H9 (cell line): Measurements from ENCODE around the gene DTNBP1. TPM values are rescaled to one million over a fixed set of nuclear protein-coding genes. Genes with fewer than 3 reads are reported as not detected.

Experiments used
- DNase-seq: peaks from one replicate; pipeline ENCODE4 v3.0.0-alpha.2; 2017
- H2AFZ ChIP-seq: one replicate; pipeline ENCODE4 v1.6.1; 2013; ENCODE audit warnings: mild to moderate bottlenecking, low read length, control low read depth, moderate library complexity
- H2AK5ac ChIP-seq: 2 replicates; pipeline ENCODE4 v1.6.1; 2013; ENCODE audit warnings: low read length, control low read depth, mixed read lengths; ENCODE audit not compliant: insufficient read length
- H2BK120ac ChIP-seq: one replicate; pipeline ENCODE4 v1.6.1; 2013; ENCODE audit warnings: low read depth, mild to moderate bottlenecking, low read length, control low read depth, inconsistent platforms; ENCODE audit not compliant: poor library complexity, severe bottlenecking
- H2BK12ac ChIP-seq: 2 replicates; pipeline ENCODE4 v1.6.1; 2013; ENCODE audit warnings: low read length, control low read depth, mixed read lengths, low read depth; ENCODE audit not compliant: insufficient read length
- H2BK15ac ChIP-seq: 2 replicates; pipeline ENCODE4 v1.6.1; 2013; ENCODE audit warnings: low read depth, low read length, control low read depth
- H2BK20ac ChIP-seq: one replicate; pipeline ENCODE4 v1.6.1; 2013; ENCODE audit warnings: low read depth, mild to moderate bottlenecking, low read length, control low read depth, inconsistent platforms; ENCODE audit not compliant: poor library complexity, severe bottlenecking
- H2BK5ac ChIP-seq: 2 replicates; pipeline ENCODE4 v1.6.1; 2013; ENCODE audit warnings: low read length, control low read depth, mixed read lengths; ENCODE audit not compliant: insufficient read length
- H3K14ac ChIP-seq: 2 replicates; pipeline ENCODE4 v1.6.1; 2013; ENCODE audit warnings: low read length, control low read depth; ENCODE audit not compliant: insufficient read depth
- H3K18ac ChIP-seq: 2 replicates; pipeline ENCODE4 v1.6.1; 2013; ENCODE audit warnings: low read depth, mild to moderate bottlenecking, mixed read lengths, low read length, control low read depth; ENCODE audit not compliant: insufficient read length
- H3K23ac ChIP-seq: 2 replicates; pipeline ENCODE4 v1.6.1; 2013; ENCODE audit warnings: low read length, control low read depth, mixed read lengths, low read depth; ENCODE audit not compliant: insufficient read length
- H3K23me2 ChIP-seq: 2 replicates; pipeline ENCODE4 v1.6.1; 2013; ENCODE audit warnings: low read depth, mild to moderate bottlenecking, mixed read lengths, low read length, control low read depth; ENCODE audit not compliant: insufficient read length, poor library complexity, severe bottlenecking
- H3K27ac ChIP-seq: 2 replicates; pipeline ENCODE4 v1.5.1; 2013; ENCODE audit warnings: low read length, control low read depth, mixed read lengths, low read depth; ENCODE audit not compliant: insufficient read length
- H3K27me3 ChIP-seq: 2 replicates; pipeline ENCODE4 v1.6.1; 2013; ENCODE audit warnings: low read length, control low read depth, inconsistent platforms; ENCODE audit not compliant: insufficient read depth
- H3K4ac ChIP-seq: 2 replicates; pipeline ENCODE4 v1.6.1; 2013; ENCODE audit warnings: low read depth, mild to moderate bottlenecking, control low read depth, inconsistent platforms, low read length, moderate library complexity
- H3K4me1 ChIP-seq: 2 replicates; pipeline ENCODE4 v1.6.1; 2013; ENCODE audit warnings: low read length, control low read depth, inconsistent platforms; ENCODE audit not compliant: insufficient read depth
- H3K4me2 ChIP-seq: 2 replicates; pipeline ENCODE4 v1.6.1; 2013; ENCODE audit warnings: low read length, control low read depth, mixed read lengths; ENCODE audit not compliant: insufficient read length, insufficient read depth
- H3K56ac ChIP-seq: 2 replicates; pipeline ENCODE4 v1.6.1; 2013; ENCODE audit warnings: low read depth, mild to moderate bottlenecking, mixed read lengths, low read length, control low read depth; ENCODE audit not compliant: insufficient read length
- H3K79me1 ChIP-seq: 2 replicates; pipeline ENCODE4 v1.6.1; 2013; ENCODE audit warnings: low read depth, mild to moderate bottlenecking, moderate library complexity, low read length, control low read depth, inconsistent platforms; ENCODE audit not compliant: insufficient read depth, poor library complexity, severe bottlenecking
- H3K79me2 ChIP-seq: 2 replicates; pipeline ENCODE4 v1.6.1; 2013; ENCODE audit warnings: low read length, control low read depth, inconsistent platforms; ENCODE audit not compliant: insufficient read depth
- H3K9ac ChIP-seq: 2 replicates; pipeline ENCODE4 v1.6.1; 2013; ENCODE audit warnings: low read length, control low read depth, mixed read lengths; ENCODE audit not compliant: insufficient read length; ENCODE audit errors: extremely low read depth
- H3K9me3 ChIP-seq: one replicate; pipeline ENCODE4 v1.6.1; 2013; ENCODE audit warnings: low read depth, low read length, inconsistent platforms; ENCODE audit not compliant: control insufficient read depth
- H3T11ph ChIP-seq: one replicate; pipeline ENCODE4 v1.6.1; 2013; ENCODE audit warnings: mild to moderate bottlenecking, low read length, control low read depth, inconsistent platforms
- H4K20me1 ChIP-seq: one replicate; pipeline ENCODE4 v1.6.1; 2013; ENCODE audit not compliant: control insufficient read depth, insufficient read length, insufficient read depth
- H4K5ac ChIP-seq: 2 replicates; pipeline ENCODE4 v1.6.1; 2013; ENCODE audit warnings: low read depth, mild to moderate bottlenecking, mixed read lengths, low read length, control low read depth; ENCODE audit not compliant: insufficient read length
- H4K8ac ChIP-seq: replicated peaks from 2 replicates; pipeline ENCODE4 v1.6.1; 2013; ENCODE audit warnings: low read length, control low read depth, mixed read lengths, low read depth; ENCODE audit not compliant: insufficient read length
- H4K91ac ChIP-seq: 2 replicates; pipeline ENCODE4 v1.6.1; 2013; ENCODE audit warnings: low read depth, mild to moderate bottlenecking, moderate library complexity, mixed read lengths, low read length, control low read depth; ENCODE audit not compliant: insufficient read length
- H3K27ac Mint-ChIP-seq, 3 experiments: 2 replicates in 2 of 3; 3 replicates in 1 of 3; pipeline ENCODE4 v1.8.0; 2020 to 2021; ENCODE audit warnings: mixed read lengths in 3 of 3, mild to moderate bottlenecking in 1 of 3, moderate library complexity in 1 of 3
- H3K27me3 Mint-ChIP-seq: 2 replicates; pipeline ENCODE4 v1.8.0; 2021; ENCODE audit warnings: low read depth, mild to moderate bottlenecking, moderate library complexity, mixed read lengths
- H3K36me3 Mint-ChIP-seq, 3 experiments: 2 replicates in 2 of 3; 3 replicates in 1 of 3; pipeline ENCODE4 v1.8.0; 2020 to 2021; ENCODE audit warnings: low read depth in 3 of 3, mixed read lengths in 3 of 3; ENCODE audit not compliant: insufficient read depth in 1 of 3
- H3K4me1 Mint-ChIP-seq, 2 experiments: 2 replicates each; pipeline ENCODE4 v1.8.0; 2020; ENCODE audit warnings: mixed read lengths in 2 of 2
- H3K4me3 Mint-ChIP-seq, 2 experiments: 2 replicates in 1 of 2; 3 replicates in 1 of 2; pipeline ENCODE4 v1.8.0; 2020 to 2021; ENCODE audit warnings: mild to moderate bottlenecking in 2 of 2, mixed read lengths in 2 of 2, moderate library complexity in 1 of 2
- H3K9me3 Mint-ChIP-seq, 2 experiments: 2 replicates in 1 of 2; 3 replicates in 1 of 2; pipeline ENCODE4 v1.8.0; 2020; ENCODE audit warnings: mild to moderate bottlenecking in 2 of 2, mixed read lengths in 2 of 2, moderate library complexity in 1 of 2
- CTCF ChIP-seq: fragments of 200-600 bp; sonication (generic); conservative IDR thresholded peaks from 3 replicates; pipeline ENCODE4 v1.8.0; 2021; ENCODE audit warnings: antibody characterized with exemption, mild to moderate bottlenecking
- WGBS: extraction: QIAGEN DNeasy Blood & Tissue Kit; methylation state at CpG from one replicate; pipeline ENCODE4 v1.1.7; 2013; ENCODE audit warnings: missing lambda C conversion rate, low lambda C conversion rate, mixed read lengths; ENCODE audit not compliant: insufficient read length; ENCODE audit errors: extremely low coverage; 5-methylcytosine and 5-hydroxymethylcytosine counted together
- total RNA-seq: library from RNA; stranded (reverse); gene quantifications from 2 replicates; pipeline ENCODE4 v1.2.1, GENCODE V29; 2021

The DTNBP1 gene
- total RNA-seq, 1 experiment from 2014 or later, result 12.9 TPM

- no peak overlapping the region for H2BK120ac ChIP-seq
- H3K79me2 ChIP-seq, result no peaks in the 10 kb centered on the region
- H3K9me3 Mint-ChIP-seq, result peaks cover 0 to 9% of the 10 kb centered on the region in 2 experiments; a peak in 2 of 5 replicates
- DNase-seq, result no peak
- WGBS, result no CpG with 5 or more reads among the region's 4 CpGs
- no peaks in the 10 kb centered on the region for H3K9me3 ChIP-seq
- no peak overlapping the region for H2BK5ac ChIP-seq
- TF ChIP-seq CTCF, result no peak
- H4K20me1 ChIP-seq, result no peaks in the 10 kb centered on the region
- no peak overlapping the region for H3K27ac ChIP-seq
- no peaks in the 10 kb centered on the region for H3K23me2 ChIP-seq
- no peaks in the 10 kb centered on the region for H3K79me1 ChIP-seq
- no peak overlapping the region for H3K56ac ChIP-seq
- H2AFZ ChIP-seq, result no peak overlapping the region
- H3K4me1 Mint-ChIP-seq, result peaks cover 47 to 61% of the 10 kb centered on the region in 2 experiments
- H3K27me3 ChIP-seq, result no peaks in the 10 kb centered on the region
- no peak overlapping the region for H3T11ph ChIP-seq
- H3K14ac ChIP-seq, result no peak overlapping the region
- H3K4me2 ChIP-seq, result no peak overlapping the region
- H3K4me3 Mint-ChIP-seq, result no peak overlapping the region
- H2BK15ac ChIP-seq, result no peak overlapping the region
- H3K18ac ChIP-seq, result no peak overlapping the region
- H3K9ac ChIP-seq, result no peak overlapping the region
- H3K27ac Mint-ChIP-seq, result peak overlapping the region in 2 of 3 experiments; percentile 60 to 80; a peak in 4 of 7 replicates
- no peak overlapping the region for H4K91ac ChIP-seq
- no peak overlapping the region for H2AK5ac ChIP-seq
- no peak overlapping the region for H3K23ac ChIP-seq
- H2BK20ac ChIP-seq, result no peak overlapping the region
- peaks cover 0 to 20% (median 4%) of the 10 kb centered on the region in 3 experiments; a peak in 3 of 7 replicates for H3K36me3 Mint-ChIP-seq
- H3K4me1 ChIP-seq, result peaks cover 4% of the 10 kb centered on the region; the same call in 1 of the 2 replicates
- no peaks in the 10 kb centered on the region for H3K27me3 Mint-ChIP-seq
- no peak overlapping the region for H2BK12ac ChIP-seq
- no peak overlapping the region for H4K8ac ChIP-seq
- H3K4ac ChIP-seq, result no peak overlapping the region
- no peak overlapping the region for H4K5ac ChIP-seq
These were observed 88.8 kb downstream of the DTNBP1 start for GRCh38 chr6:15574023-15574422.
